GM23338 (cell line): ENCODE data around the gene NT5C3B. TPM values are rescaled to one million over a fixed set of nuclear protein-coding genes. Genes with fewer than 3 reads are reported as not detected.

Experiments
- ATAC-seq: fragments of 200-7000 bp; cut with Tn5 transposase; 3 replicates; pipeline ENCODE4 v1.9.1; 2020
- DNase-seq: peaks from one replicate; pipeline ENCODE4 v3.0.0-alpha.2; 2015; ENCODE audit warnings: low spot score
- H2AFZ ChIP-seq: fragments of 200-600 bp; sonication (generic); 2 replicates; pipeline ENCODE4 v1.8.0; 2016; ENCODE audit warnings: antibody characterized with exemption, mild to moderate bottlenecking, moderate library complexity
- H3F3A ChIP-seq: fragments of 200-600 bp; sonication (generic); replicated peaks from 2 replicates; pipeline ENCODE4 v1.8.0; 2017; ENCODE audit warnings: antibody characterized with exemption, mixed run types, low read depth
- H3K27ac ChIP-seq: fragments of 200-600 bp; sonication (generic); 2 replicates; pipeline ENCODE4 v1.6.1; 2016; ENCODE audit warnings: low read depth
- H3K27me3 ChIP-seq: fragments of 200-600 bp; sonication (generic); 2 replicates; pipeline ENCODE4 v1.8.0; 2016; ENCODE audit warnings: mild to moderate bottlenecking, mixed run types, moderate library complexity; ENCODE audit not compliant: insufficient read depth
- H3K36me3 ChIP-seq: fragments of 200-600 bp; sonication (generic); 2 replicates; pipeline ENCODE4 v1.8.0; 2016; ENCODE audit warnings: mild to moderate bottlenecking; ENCODE audit not compliant: insufficient read depth
- H3K4me1 ChIP-seq: fragments of 200-600 bp; sonication (generic); 2 replicates; pipeline ENCODE4 v1.8.0; 2016; ENCODE audit warnings: mild to moderate bottlenecking, moderate library complexity; ENCODE audit not compliant: insufficient read depth
- H3K4me2 ChIP-seq: fragments of 200-600 bp; sonication (generic); 2 replicates; pipeline ENCODE4 v1.7.1; 2017; ENCODE audit warnings: mixed run types
- H3K4me3 ChIP-seq: fragments of 200-600 bp; sonication (generic); 2 replicates; pipeline ENCODE4 v1.6.1; 2016; ENCODE audit warnings: mixed run types
- H3K79me2 ChIP-seq: fragments of 200-600 bp; sonication (generic); replicated peaks from 2 replicates; pipeline ENCODE4 v1.8.0; 2017; ENCODE audit warnings: mild to moderate bottlenecking; ENCODE audit not compliant: insufficient read depth
- H3K9me2 ChIP-seq: fragments of 200-600 bp; sonication (generic); 2 replicates; pipeline ENCODE4 v1.8.0; 2017; ENCODE audit not compliant: insufficient read depth
- H4K20me1 ChIP-seq: fragments of 200-600 bp; sonication (generic); replicated peaks from 2 replicates; pipeline ENCODE4 v1.8.0; 2017; ENCODE audit warnings: mild to moderate bottlenecking; ENCODE audit not compliant: insufficient read depth
- H3K27ac Mint-ChIP-seq: 2 replicates; pipeline ENCODE4 v1.8.0; 2020; ENCODE audit warnings: inconsistent platforms, mild to moderate bottlenecking, moderate library complexity, mixed read lengths
- H3K27me3 Mint-ChIP-seq: 3 replicates; pipeline ENCODE4 v1.8.0; 2022; ENCODE audit warnings: low read depth, mild to moderate bottlenecking, moderate library complexity, mixed read lengths, inconsistent platforms; ENCODE audit not compliant: insufficient read depth, poor library complexity
- H3K36me3 Mint-ChIP-seq: 3 replicates; pipeline ENCODE4 v1.8.0; 2021; ENCODE audit warnings: low read depth, mild to moderate bottlenecking, inconsistent platforms, moderate library complexity, mixed read lengths
- H3K4me1 Mint-ChIP-seq: 3 replicates; pipeline ENCODE4 v1.8.0; 2020; ENCODE audit warnings: mild to moderate bottlenecking, inconsistent platforms, mixed read lengths
- H3K4me3 Mint-ChIP-seq: 3 replicates; pipeline ENCODE4 v1.8.0; 2021; ENCODE audit warnings: moderate library complexity, mild to moderate bottlenecking, inconsistent platforms, mixed read lengths
- H3K9me3 Mint-ChIP-seq: 3 replicates; pipeline ENCODE4 v1.8.0; 2020; ENCODE audit warnings: moderate library complexity, mild to moderate bottlenecking, inconsistent platforms, mixed read lengths
- CTCF ChIP-seq, 2 experiments: fragments of 200-600 bp in 1 of 2; sonication (generic) in 1 of 2; conservative IDR thresholded peaks; 2 replicates each; pipeline versions ENCODE4 v1.5.1 to v1.6.1; 2016 to 2017; ENCODE audit warnings: antibody characterized with exemption in 2 of 2, low read depth in 2 of 2, mild to moderate bottlenecking in 2 of 2, moderate library complexity in 1 of 2
- EZH2 ChIP-seq: fragments of 200-600 bp; sonication (generic); IDR thresholded peaks from one replicate; pipeline ENCODE4 v1.8.0; 2017; ENCODE audit warnings: antibody characterized with exemption, mild to moderate bottlenecking, low read depth; ENCODE audit not compliant: unreplicated experiment
- NANOG ChIP-seq: IDR thresholded peaks from 2 replicates; pipeline ENCODE4 v1.6.1; 2016; ENCODE audit warnings: antibody characterized with exemption, borderline replicate concordance
- ZNF331 ChIP-seq: fragments of 250-450 bp; sonication (Bioruptor Pico); IDR thresholded peaks from 2 replicates; pipeline ENCODE4 v1.5.0; 2020; ENCODE audit warnings: low read depth, mild to moderate bottlenecking, moderate library complexity
- ZNF462 ChIP-seq: fragments of 250-450 bp; sonication (Bioruptor Pico); IDR thresholded peaks from 2 replicates; pipeline ENCODE4 v1.5.0; 2020; ENCODE audit warnings: mild to moderate bottlenecking, moderate library complexity
- polyA plus RNA-seq: library from polyadenylated mRNA; unstranded; fragments of >200 nt; fragmentation: Nextera tagmentation; extraction: Ambion mirVana; gene quantifications from 2 replicates; pipeline ENCODE4 v1.2.1, GENCODE V29; 2016
- total RNA-seq: library from RNA; depleted of rRNA; stranded (reverse); fragments of >200 nt; shearing (Covaris generic); gene quantifications from 2 replicates; pipeline ENCODE4 v1.2.3, GENCODE V29; 2014

Gene NT5C3B
- total and polyA plus RNA-seq, 2 experiments from 2014 or later: 58.2 to 78.3 TPM

DNA sequence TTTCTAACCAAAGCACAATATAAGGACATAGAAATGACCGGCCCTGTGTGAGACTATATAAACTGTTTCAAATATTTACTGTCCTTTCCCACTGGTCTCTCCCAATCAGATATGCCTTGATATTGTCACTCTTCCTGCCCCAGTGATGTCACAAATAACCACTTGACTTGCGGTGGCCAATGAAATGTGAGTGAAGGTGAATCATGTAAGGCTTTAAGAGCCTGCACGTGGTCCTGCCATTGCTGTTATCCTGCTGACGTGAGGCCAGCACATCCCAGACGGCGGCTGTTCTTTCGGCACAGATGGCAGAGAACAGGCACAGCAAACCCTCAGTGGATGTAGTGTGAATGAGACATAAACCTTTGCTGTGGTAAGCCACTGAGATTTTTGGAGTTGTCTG, 34.6 kb upstream of the NT5C3B start:
- ATAC-seq (no peak), DNase-seq (no peak)
- TF ChIP-seq EZH2 (no peak), ZNF462 (no peak), ZNF331 (CRISPR knock-in tag) (no peak), NANOG (no peak), CTCF (conservative IDR thresholded peaks at IDR 0.05; ENCODE audit: low read depth in 2 of 2) (no peak)
- peaks cover 7% of the 10 kb centered on the region for H3K27me3 Mint-ChIP-seq
- Histone ChIP-seq H3K4me3 (no peak overlapping the region), H2AFZ (no peak overlapping the region), H3K9me2 (no peaks in the 10 kb centered on the region), H3K27ac (no peak overlapping the region), H3K4me1 (no peaks in the 10 kb centered on the region), H3K27me3 (no peaks in the 10 kb centered on the region), H3K4me2 (no peak overlapping the region), H3K36me3 (peaks cover 78% of the 10 kb centered on the region), H3K79me2 (no peaks in the 10 kb centered on the region), H4K20me1 (peaks cover 8% of the 10 kb centered on the region), H3F3A (peaks cover 42% of the 10 kb centered on the region)
- no peak overlapping the region for H3K27ac Mint-ChIP-seq
- no peaks in the 10 kb centered on the region for H3K4me1 Mint-ChIP-seq
- H3K36me3 Mint-ChIP-seq: peaks cover 89% of the 10 kb centered on the region
- H3K9me3 Mint-ChIP-seq: peaks cover 4% of the 10 kb centered on the region; the same call in 2 of the 3 replicates
- H3K4me3 Mint-ChIP-seq: no peak overlapping the region
